H9 (cell line): ENCODE measurements around the gene PNMA6A. TPM values are rescaled to one million over a fixed set of nuclear protein-coding genes. Genes with fewer than 3 reads are reported as not detected.
"Not testable (repeated sequence)": the region's sequence is repeated elsewhere in the genome, so short reads cannot be mapped to it uniquely, and the experiment has no call there.

ENCODE experiments used
- DNase-seq: peaks from one replicate; pipeline ENCODE4 v3.0.0-alpha.2; 2017
- H2AFZ ChIP-seq: one replicate; pipeline ENCODE4 v1.6.1; 2013; ENCODE audit warnings: mild to moderate bottlenecking, low read length, control low read depth, moderate library complexity
- H2AK5ac ChIP-seq: 2 replicates; pipeline ENCODE4 v1.6.1; 2013; ENCODE audit warnings: low read length, control low read depth, mixed read lengths; ENCODE audit not compliant: insufficient read length
- H2BK120ac ChIP-seq: one replicate; pipeline ENCODE4 v1.6.1; 2013; ENCODE audit warnings: low read depth, mild to moderate bottlenecking, low read length, control low read depth, inconsistent platforms; ENCODE audit not compliant: poor library complexity, severe bottlenecking
- H2BK12ac ChIP-seq: 2 replicates; pipeline ENCODE4 v1.6.1; 2013; ENCODE audit warnings: low read length, control low read depth, mixed read lengths, low read depth; ENCODE audit not compliant: insufficient read length
- H2BK15ac ChIP-seq: 2 replicates; pipeline ENCODE4 v1.6.1; 2013; ENCODE audit warnings: low read depth, low read length, control low read depth
- H2BK20ac ChIP-seq: one replicate; pipeline ENCODE4 v1.6.1; 2013; ENCODE audit warnings: low read depth, mild to moderate bottlenecking, low read length, control low read depth, inconsistent platforms; ENCODE audit not compliant: poor library complexity, severe bottlenecking
- H2BK5ac ChIP-seq: 2 replicates; pipeline ENCODE4 v1.6.1; 2013; ENCODE audit warnings: low read length, control low read depth, mixed read lengths; ENCODE audit not compliant: insufficient read length
- H3K14ac ChIP-seq: 2 replicates; pipeline ENCODE4 v1.6.1; 2013; ENCODE audit warnings: low read length, control low read depth; ENCODE audit not compliant: insufficient read depth
- H3K18ac ChIP-seq: 2 replicates; pipeline ENCODE4 v1.6.1; 2013; ENCODE audit warnings: low read depth, mild to moderate bottlenecking, mixed read lengths, low read length, control low read depth; ENCODE audit not compliant: insufficient read length
- H3K23ac ChIP-seq: 2 replicates; pipeline ENCODE4 v1.6.1; 2013; ENCODE audit warnings: low read length, control low read depth, mixed read lengths, low read depth; ENCODE audit not compliant: insufficient read length
- H3K23me2 ChIP-seq: 2 replicates; pipeline ENCODE4 v1.6.1; 2013; ENCODE audit warnings: low read depth, mild to moderate bottlenecking, mixed read lengths, low read length, control low read depth; ENCODE audit not compliant: insufficient read length, poor library complexity, severe bottlenecking
- H3K27ac ChIP-seq: 2 replicates; pipeline ENCODE4 v1.5.1; 2013; ENCODE audit warnings: low read length, control low read depth, mixed read lengths, low read depth; ENCODE audit not compliant: insufficient read length
- H3K27me3 ChIP-seq: 2 replicates; pipeline ENCODE4 v1.6.1; 2013; ENCODE audit warnings: low read length, control low read depth, inconsistent platforms; ENCODE audit not compliant: insufficient read depth
- H3K4ac ChIP-seq: 2 replicates; pipeline ENCODE4 v1.6.1; 2013; ENCODE audit warnings: low read depth, mild to moderate bottlenecking, control low read depth, inconsistent platforms, low read length, moderate library complexity
- H3K4me1 ChIP-seq: 2 replicates; pipeline ENCODE4 v1.6.1; 2013; ENCODE audit warnings: low read length, control low read depth, inconsistent platforms; ENCODE audit not compliant: insufficient read depth
- H3K4me2 ChIP-seq: 2 replicates; pipeline ENCODE4 v1.6.1; 2013; ENCODE audit warnings: low read length, control low read depth, mixed read lengths; ENCODE audit not compliant: insufficient read length, insufficient read depth
- H3K56ac ChIP-seq: 2 replicates; pipeline ENCODE4 v1.6.1; 2013; ENCODE audit warnings: low read depth, mild to moderate bottlenecking, mixed read lengths, low read length, control low read depth; ENCODE audit not compliant: insufficient read length
- H3K79me1 ChIP-seq: 2 replicates; pipeline ENCODE4 v1.6.1; 2013; ENCODE audit warnings: low read depth, mild to moderate bottlenecking, moderate library complexity, low read length, control low read depth, inconsistent platforms; ENCODE audit not compliant: insufficient read depth, poor library complexity, severe bottlenecking
- H3K79me2 ChIP-seq: 2 replicates; pipeline ENCODE4 v1.6.1; 2013; ENCODE audit warnings: low read length, control low read depth, inconsistent platforms; ENCODE audit not compliant: insufficient read depth
- H3K9ac ChIP-seq: 2 replicates; pipeline ENCODE4 v1.6.1; 2013; ENCODE audit warnings: low read length, control low read depth, mixed read lengths; ENCODE audit not compliant: insufficient read length; ENCODE audit errors: extremely low read depth
- H3K9me3 ChIP-seq: one replicate; pipeline ENCODE4 v1.6.1; 2013; ENCODE audit warnings: low read depth, low read length, inconsistent platforms; ENCODE audit not compliant: control insufficient read depth
- H3T11ph ChIP-seq: one replicate; pipeline ENCODE4 v1.6.1; 2013; ENCODE audit warnings: mild to moderate bottlenecking, low read length, control low read depth, inconsistent platforms
- H4K20me1 ChIP-seq: one replicate; pipeline ENCODE4 v1.6.1; 2013; ENCODE audit not compliant: control insufficient read depth, insufficient read length, insufficient read depth
- H4K5ac ChIP-seq: 2 replicates; pipeline ENCODE4 v1.6.1; 2013; ENCODE audit warnings: low read depth, mild to moderate bottlenecking, mixed read lengths, low read length, control low read depth; ENCODE audit not compliant: insufficient read length
- H4K8ac ChIP-seq: replicated peaks from 2 replicates; pipeline ENCODE4 v1.6.1; 2013; ENCODE audit warnings: low read length, control low read depth, mixed read lengths, low read depth; ENCODE audit not compliant: insufficient read length
- H4K91ac ChIP-seq: 2 replicates; pipeline ENCODE4 v1.6.1; 2013; ENCODE audit warnings: low read depth, mild to moderate bottlenecking, moderate library complexity, mixed read lengths, low read length, control low read depth; ENCODE audit not compliant: insufficient read length
- H3K27ac Mint-ChIP-seq, 3 experiments: 2 replicates in 2 of 3; 3 replicates in 1 of 3; pipeline ENCODE4 v1.8.0; 2020 to 2021; ENCODE audit warnings: mixed read lengths in 3 of 3, mild to moderate bottlenecking in 1 of 3, moderate library complexity in 1 of 3
- H3K27me3 Mint-ChIP-seq: 2 replicates; pipeline ENCODE4 v1.8.0; 2021; ENCODE audit warnings: low read depth, mild to moderate bottlenecking, moderate library complexity, mixed read lengths
- H3K36me3 Mint-ChIP-seq, 3 experiments: 2 replicates in 2 of 3; 3 replicates in 1 of 3; pipeline ENCODE4 v1.8.0; 2020 to 2021; ENCODE audit warnings: low read depth in 3 of 3, mixed read lengths in 3 of 3; ENCODE audit not compliant: insufficient read depth in 1 of 3
- H3K4me1 Mint-ChIP-seq, 2 experiments: 2 replicates each; pipeline ENCODE4 v1.8.0; 2020; ENCODE audit warnings: mixed read lengths in 2 of 2
- H3K4me3 Mint-ChIP-seq, 2 experiments: 2 replicates in 1 of 2; 3 replicates in 1 of 2; pipeline ENCODE4 v1.8.0; 2020 to 2021; ENCODE audit warnings: mild to moderate bottlenecking in 2 of 2, mixed read lengths in 2 of 2, moderate library complexity in 1 of 2
- H3K9me3 Mint-ChIP-seq, 2 experiments: 2 replicates in 1 of 2; 3 replicates in 1 of 2; pipeline ENCODE4 v1.8.0; 2020; ENCODE audit warnings: mild to moderate bottlenecking in 2 of 2, mixed read lengths in 2 of 2, moderate library complexity in 1 of 2
- WGBS: extraction: QIAGEN DNeasy Blood & Tissue Kit; methylation state at CpG from one replicate; pipeline ENCODE4 v1.1.7; 2013; ENCODE audit warnings: missing lambda C conversion rate, low lambda C conversion rate, mixed read lengths; ENCODE audit not compliant: insufficient read length; ENCODE audit errors: extremely low coverage; 5-methylcytosine and 5-hydroxymethylcytosine counted together
- long read RNA-seq: library from polyadenylated mRNA; unstranded; transcript quantifications from one replicate; pipeline ENCODE4 v2.0.0, GENCODE V29; 2020
- total RNA-seq: library from RNA; stranded (reverse); gene quantifications from 2 replicates; pipeline ENCODE4 v1.2.1, GENCODE V29; 2021

The PNMA6A gene
- 7.7 and 8.0 TPM in 2 replicates for total RNA-seq
- long read RNA-seq, partial matches to known transcripts, result 0 of 1 reads
- long read RNA-seq, other reads (novel, unspliced or antisense), result 0 of 1 reads

DNA sequence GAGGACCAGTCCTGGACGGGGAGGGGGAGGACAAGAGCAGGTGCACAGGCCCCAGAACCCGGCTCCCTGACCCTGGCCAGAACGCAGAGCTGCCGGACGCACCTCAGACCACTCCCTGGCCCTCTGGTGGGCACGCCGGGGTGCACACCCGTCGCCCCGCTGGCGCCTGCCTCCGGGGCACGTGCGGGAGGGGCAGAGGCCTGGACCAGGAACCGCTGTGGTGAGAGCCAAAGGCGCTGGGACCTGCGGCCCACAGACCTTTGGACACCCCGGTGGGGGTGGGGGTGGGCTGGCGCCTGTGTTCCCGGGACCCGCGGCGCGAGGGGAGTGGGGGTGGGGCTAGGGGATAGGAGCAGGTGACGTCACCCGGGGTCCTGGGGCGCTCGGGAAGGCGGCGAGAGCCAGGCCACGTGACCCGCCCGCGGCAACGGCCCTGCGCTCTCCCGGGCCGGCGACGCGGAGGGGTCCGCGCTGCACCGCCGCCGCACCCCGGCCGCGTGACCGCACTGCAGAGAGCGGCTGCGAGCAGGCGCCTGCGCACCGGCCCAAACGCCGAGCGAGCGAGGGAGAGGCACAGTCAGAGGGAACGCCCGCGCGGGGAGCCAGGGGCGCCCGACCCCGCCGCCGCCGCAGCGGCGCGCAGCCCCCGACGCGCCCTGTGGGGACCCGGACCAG lies at the start of gene PNMA6A:
Gene PNMA6A, plus strand, starts transcription at position 546 of the 675 bp plus-strand sequence. CDS start 609 bp downstream, outside the sequence.
- not testable (repeated sequence) for H3K4me1 Mint-ChIP-seq, H3K9ac ChIP-seq, H4K20me1 ChIP-seq, H2BK20ac ChIP-seq, H3K23me2 ChIP-seq, H2AFZ ChIP-seq, H3K56ac ChIP-seq, H2BK5ac ChIP-seq, H3K9me3 Mint-ChIP-seq, H3K23ac ChIP-seq, H3K4me2 ChIP-seq, H3K27ac ChIP-seq, H3K27me3 ChIP-seq, H4K5ac ChIP-seq, H3K79me2 ChIP-seq, H3K4me1 ChIP-seq, H4K8ac ChIP-seq, H2BK15ac ChIP-seq, H3K9me3 ChIP-seq, H3K27me3 Mint-ChIP-seq, H2BK120ac ChIP-seq, DNase-seq, H3T11ph ChIP-seq, H3K27ac Mint-ChIP-seq, H3K79me1 ChIP-seq, H4K91ac ChIP-seq, H2BK12ac ChIP-seq, H3K14ac ChIP-seq, H3K18ac ChIP-seq, H3K36me3 Mint-ChIP-seq, H3K4ac ChIP-seq, H2AK5ac ChIP-seq, H3K4me3 Mint-ChIP-seq
- no CpG with 5 or more reads among the region's 76 CpGs for WGBS

DNA sequence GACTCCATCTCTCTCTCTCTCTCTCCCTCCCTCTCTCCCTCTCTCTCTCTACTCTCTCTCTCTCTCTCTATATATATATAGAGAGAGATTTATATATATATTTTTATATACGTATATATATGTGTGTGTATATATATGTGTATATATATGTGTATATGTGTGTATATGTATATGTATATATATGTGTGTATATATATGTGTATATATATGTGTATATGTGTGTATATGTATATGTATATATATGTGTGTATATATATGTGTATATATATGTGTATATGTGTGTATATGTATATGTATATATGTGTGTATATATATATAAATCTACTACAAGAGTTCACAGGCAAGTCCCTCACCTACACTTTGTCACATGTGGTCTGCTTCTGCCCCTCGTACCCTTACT lies 45.8 kb upstream of the PNMA6A start:
- H4K91ac ChIP-seq, H3K23ac ChIP-seq, H3K36me3 Mint-ChIP-seq, H3K9ac ChIP-seq, H3K4me3 Mint-ChIP-seq, H2AFZ ChIP-seq, H3K4me1 ChIP-seq, H3K4me2 ChIP-seq, H3K14ac ChIP-seq, H2BK20ac ChIP-seq, H3K23me2 ChIP-seq, DNase-seq, H3K27me3 ChIP-seq, H3K27ac Mint-ChIP-seq, H2BK5ac ChIP-seq, H3K79me1 ChIP-seq, H2BK15ac ChIP-seq, H4K5ac ChIP-seq, H3K18ac ChIP-seq, H3K27ac ChIP-seq, H3K4me1 Mint-ChIP-seq, H3K79me2 ChIP-seq, H2BK120ac ChIP-seq, H3T11ph ChIP-seq, H4K20me1 ChIP-seq, H4K8ac ChIP-seq, H3K56ac ChIP-seq, H3K4ac ChIP-seq, H2AK5ac ChIP-seq, H2BK12ac ChIP-seq: not testable (repeated sequence)
- Mint-ChIP-seq H3K27me3 (peaks cover 20% of the 10 kb centered on the region), H3K9me3 (peaks cover 57 to 70% of the 10 kb centered on the region in 2 experiments)
- H3K9me3 ChIP-seq, result peaks cover 29% of the 10 kb centered on the region
- WGBS, result no CpG with 5 or more reads among the region's 2 CpGs
